NCI-H2227 (cell line): ENCODE measurements around the gene CYFIP1.

Experiments
- DNase-seq: peaks from one replicate; lab custom pipeline; 2025; ENCODE audit not compliant: unreplicated experiment; lab: John Stamatoyannopoulos, UW

Gene CYFIP1

DNA sequence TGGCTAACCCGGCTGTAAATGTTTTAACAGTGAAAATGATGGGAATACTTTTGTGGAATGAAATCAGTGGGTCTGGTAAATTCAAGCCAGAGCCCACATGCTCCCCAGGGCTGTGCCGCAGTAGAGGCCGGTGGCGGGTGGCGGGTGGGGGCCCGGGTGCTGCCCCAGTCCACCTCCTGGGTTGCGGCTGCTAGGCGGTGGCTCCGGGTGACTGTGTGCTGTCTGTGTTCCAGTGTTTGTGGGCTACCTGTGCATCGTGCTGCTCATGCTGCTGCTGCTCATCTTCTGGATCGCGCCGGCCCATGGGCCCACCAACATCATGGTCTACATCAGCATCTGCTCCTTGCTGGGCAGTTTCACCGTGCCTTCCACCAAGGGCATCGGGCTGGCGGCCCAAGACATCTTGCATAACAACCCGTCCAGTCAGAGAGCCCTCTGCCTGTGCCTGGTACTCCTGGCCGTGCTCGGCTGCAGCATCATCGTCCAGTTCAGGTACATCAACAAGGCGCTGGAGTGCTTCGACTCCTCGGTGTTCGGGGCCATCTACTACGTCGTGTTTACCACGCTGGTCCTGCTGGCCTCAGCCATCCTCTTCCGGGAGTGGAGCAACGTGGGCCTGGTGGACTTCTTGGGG lies 156.6 kb downstream of the CYFIP1 start:
- DNase-seq: no peak

DNA sequence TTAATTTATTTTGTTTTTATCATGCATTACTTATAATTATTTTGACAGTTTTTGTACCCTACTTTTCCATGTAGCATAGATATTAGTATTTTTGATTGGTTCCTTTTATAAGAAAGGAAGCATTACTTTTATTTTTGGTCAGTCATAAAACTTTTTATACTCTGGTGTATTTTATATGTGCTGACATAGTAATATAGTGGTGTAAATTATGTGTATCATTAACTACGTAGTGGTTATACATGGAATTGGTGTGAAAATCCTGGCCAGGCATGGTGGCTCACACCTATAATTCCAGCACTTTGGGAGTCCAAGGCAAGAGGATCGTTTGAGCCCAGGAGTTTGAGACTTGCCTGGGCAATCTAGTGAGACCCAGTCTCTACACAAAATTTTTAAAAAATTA lies 160.5 kb downstream of the CYFIP1 start:
- no peak for DNase-seq
